Liver (tissue), 9 donors: ENCODE results near the gene VSIG2. TPM values are rescaled to one million over a fixed set of nuclear protein-coding genes. Genes with fewer than 3 reads are reported as not detected.

Experiments used
- DNase-seq: peaks from one replicate; pipeline ENCODE4 v3.0.0-alpha.2; 2017; ENCODE audit warnings: low spot score
- H3K27ac ChIP-seq, 2 donors: one replicate each; pipeline ENCODE4 v1.7.0; 2013; ENCODE audit warnings: inconsistent platforms in 2 of 2, low read length in 2 of 2, control low read depth in 1 of 2, low read depth in 1 of 2, mild to moderate bottlenecking in 1 of 2
- H3K27me3 ChIP-seq, 4 donors: one replicate each; pipeline versions ENCODE4 v1.6.1 to v1.7.0; 2013; ENCODE audit warnings: low read length in 3 of 4, inconsistent platforms in 1 of 4, mild to moderate bottlenecking in 1 of 4, moderate library complexity in 1 of 4; ENCODE audit not compliant: control insufficient read depth in 4 of 4, insufficient read depth in 4 of 4
- H3K36me3 ChIP-seq, 4 donors: one replicate each; pipeline versions ENCODE4 v1.6.1 to v1.7.0; 2013; ENCODE audit warnings: low read length in 3 of 4, mild to moderate bottlenecking in 3 of 4, low read depth in 1 of 4, moderate library complexity in 1 of 4; ENCODE audit not compliant: control insufficient read depth in 4 of 4, insufficient read depth in 3 of 4
- H3K4me1 ChIP-seq, 4 donors: one replicate each; pipeline versions ENCODE4 v1.6.1 to v1.7.0; 2013; ENCODE audit warnings: low read length in 3 of 4, mild to moderate bottlenecking in 3 of 4, moderate library complexity in 1 of 4; ENCODE audit not compliant: control insufficient read depth in 4 of 4, insufficient read depth in 4 of 4
- H3K4me3 ChIP-seq, 3 donors: one replicate each; pipeline versions ENCODE4 v1.6.1 to v1.7.0; 2013; ENCODE audit warnings: low read length in 3 of 3, control low read depth in 1 of 3, low read depth in 1 of 3, mild to moderate bottlenecking in 1 of 3
- H3K9ac ChIP-seq, 2 donors: one replicate each; pipeline ENCODE4 v1.7.0; 2013; ENCODE audit warnings: low read length in 2 of 2, mild to moderate bottlenecking in 2 of 2, moderate library complexity in 2 of 2, control low read depth in 1 of 2, low read depth in 1 of 2
- H3K9me3 ChIP-seq, 4 donors: one replicate each; pipeline versions ENCODE4 v1.6.1 to v1.7.0; 2013; ENCODE audit warnings: low read length in 3 of 4; ENCODE audit not compliant: control insufficient read depth in 4 of 4
- EGR1 ChIP-seq, 2 donors: IDR thresholded peaks; 2 replicates each; pipeline ENCODE4 v1.6.1; 2016 to 2018; ENCODE audit warnings: antibody characterized with exemption in 2 of 2, low read depth in 2 of 2
- FOXA1 ChIP-seq: IDR thresholded peaks from 2 replicates; pipeline ENCODE4 v1.6.1; 2016; ENCODE audit warnings: antibody characterized with exemption
- FOXA2 ChIP-seq: IDR thresholded peaks from 2 replicates; pipeline ENCODE4 v1.6.1; 2016; ENCODE audit warnings: antibody characterized with exemption
- GABPA ChIP-seq, 2 donors: IDR thresholded peaks in 1 of 2; conservative IDR thresholded peaks in 1 of 2; 2 replicates each; pipeline ENCODE4 v1.6.1; 2016; ENCODE audit warnings: antibody characterized with exemption in 2 of 2, mild to moderate bottlenecking in 1 of 2, moderate library complexity in 1 of 2
- HNF4A ChIP-seq, 2 donors: conservative IDR thresholded peaks; 2 replicates each; pipeline ENCODE4 v1.6.1; 2016; ENCODE audit warnings: antibody characterized with exemption in 2 of 2, mild to moderate bottlenecking in 2 of 2
- HNF4G ChIP-seq: IDR thresholded peaks from 2 replicates; pipeline ENCODE4 v1.6.1; 2016; ENCODE audit warnings: antibody characterized with exemption
- JUND ChIP-seq, 2 donors: IDR thresholded peaks; 2 replicates each; pipeline ENCODE4 v1.6.1; 2016; ENCODE audit warnings: antibody characterized with exemption in 2 of 2
- NR2F2 ChIP-seq: IDR thresholded peaks from 2 replicates; pipeline ENCODE4 v1.6.1; 2016; ENCODE audit warnings: antibody characterized with exemption
- RAD21 ChIP-seq, 2 donors: IDR thresholded peaks; 2 replicates each; pipeline ENCODE4 v1.6.1; 2016; ENCODE audit warnings: antibody characterized with exemption in 2 of 2, mild to moderate bottlenecking in 2 of 2
- RXRA ChIP-seq, 2 donors: IDR thresholded peaks; 2 replicates each; pipeline ENCODE4 v1.6.1; 2017 to 2018; ENCODE audit warnings: antibody characterized with exemption in 2 of 2, mild to moderate bottlenecking in 1 of 2
- SP1 ChIP-seq: IDR thresholded peaks from 2 replicates; pipeline ENCODE4 v1.6.1; 2018; ENCODE audit warnings: antibody characterized with exemption, mild to moderate bottlenecking
- TAF1 ChIP-seq: conservative IDR thresholded peaks from 2 replicates; pipeline ENCODE4 v1.6.1; 2016; ENCODE audit warnings: antibody characterized with exemption, mild to moderate bottlenecking
- YY1 ChIP-seq: IDR thresholded peaks from 2 replicates; pipeline ENCODE4 v1.6.1; 2016; ENCODE audit warnings: antibody characterized with exemption, mild to moderate bottlenecking
- WGBS: extraction: QIAGEN DNeasy Blood & Tissue Kit; methylation state at CpG from one replicate; pipeline ENCODE4 v1.1.7; 2013; 5-methylcytosine and 5-hydroxymethylcytosine counted together
- polyA plus RNA-seq, 2 donors: library from polyadenylated mRNA; stranded (reverse) in 1 of 2; unstranded in 1 of 2; fragments of 200-250 nt in 1 of 2; fragments of >200 nt in 1 of 2; fragmentation: Nextera tagmentation in 1 of 2; extraction: Ambion mirVana in 1 of 2; gene quantifications; one replicate each; pipeline versions ENCODE4 v1.2.1 to v1.2.3, GENCODE V29; 2013 to 2015
- total RNA-seq, 2 donors: library from RNA; depleted of rRNA; stranded (reverse); fragments of >200 nt; gene quantifications; one replicate each; pipeline ENCODE4 v1.2.3, GENCODE V29; 2014
- TF ChIP-seq, protein P1 (sequence below): IDR thresholded peaks from 2 replicates; pipeline ENCODE4 v1.6.1; 2016; ENCODE audit warnings: antibody characterized with exemption
- TF ChIP-seq, protein P2 (sequence below): fragments of 150-350 bp; IDR thresholded peaks from 2 replicates; pipeline ENCODE4 v1.5.1; 2017; ENCODE audit warnings: improper control_type of control experiment, low read depth, low read length; ENCODE audit not compliant: missing input control
- TF ChIP-seq, protein P3 (sequence below): IDR thresholded peaks from 2 replicates; pipeline ENCODE4 v1.6.1; 2016; ENCODE audit warnings: antibody characterized with exemption
- TF ChIP-seq, protein P4 (sequence below): IDR thresholded peaks from 2 replicates; pipeline ENCODE4 v1.6.1; 2016; ENCODE audit warnings: antibody characterized with exemption, mild to moderate bottlenecking
- TF ChIP-seq, protein P5 (sequence below): IDR thresholded peaks from 2 replicates; pipeline ENCODE4 v1.6.1; 2016; ENCODE audit warnings: antibody characterized with exemption
- donor health status: healthy.
- donor health status: healthy.
- donor health status: healthy.
- donor health status: healthy.
- donor health status: healthy.

VSIG2 gene
- total and polyA plus RNA-seq, 4 donors = 0.51 to 1.3 (median 0.75) TPM; not detected in 1

DNA sequence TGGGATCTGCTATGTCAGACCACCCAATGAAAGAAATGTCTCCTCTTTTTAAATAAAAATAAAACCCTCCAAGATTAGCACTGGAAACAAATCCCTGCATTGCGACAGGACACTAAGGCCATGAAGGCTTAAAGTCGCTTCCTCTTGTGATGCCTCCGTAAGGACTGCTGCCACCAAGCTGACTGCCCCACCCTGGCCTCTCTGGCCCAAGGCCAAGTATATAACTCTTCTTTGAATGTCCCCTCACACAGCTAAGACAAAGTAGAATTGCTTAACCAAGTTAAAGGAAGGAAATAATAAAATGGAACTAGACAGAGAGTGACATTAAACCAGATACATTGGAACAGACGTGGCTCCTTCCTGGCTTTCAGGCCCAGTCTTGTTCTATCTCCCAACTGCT is 19.8 kb downstream of the VSIG2 start (continued):
- no peak for TF ChIP-seq RXRA (IDR thresholded peaks at IDR 0.05)
- TF ChIP-seq FOXA1 = no peak
- no peak for TF ChIP-seq NR2F2

DNA sequence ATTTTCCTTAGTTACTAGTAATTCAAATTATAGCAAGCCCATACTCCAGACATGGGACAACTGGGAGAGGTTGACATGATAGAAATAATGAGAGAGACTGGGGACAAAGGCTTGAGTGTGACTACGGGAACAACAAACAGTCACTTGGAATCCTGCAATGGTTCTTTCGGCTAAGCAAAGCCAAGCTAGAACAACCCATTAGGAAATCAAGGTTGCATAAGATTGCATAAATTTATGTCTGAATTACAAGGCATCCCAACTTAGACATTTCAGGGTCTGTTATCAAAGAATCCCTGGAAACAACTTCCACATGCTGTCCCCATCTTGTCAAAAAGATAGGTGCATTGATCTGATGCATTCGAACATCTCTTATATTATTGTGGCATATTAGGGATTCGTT is 22.5 kb downstream of the VSIG2 start:
- Histone ChIP-seq H3K27ac (no peak overlapping the region), H3K4me3 (no peak overlapping the region), H3K9me3 (no peaks in the 10 kb centered on the region), H3K36me3 (no peaks in the 10 kb centered on the region), H3K9ac (no peak overlapping the region), H3K4me1 (peaks cover 0 to 7% (median 4%) of the 10 kb centered on the region in 4 donors), H3K27me3 (peaks cover 0 to 2% (median 0%) of the 10 kb centered on the region in 4 donors)
- DNase-seq = no peak
- WGBS = 83% methylated on average over 4 of the region's 4 CpGs
- no peak for TF ChIP-seq EGR1 (IDR thresholded peaks at IDR 0.05; ENCODE audit: low read depth in 2 of 2)

DNA sequence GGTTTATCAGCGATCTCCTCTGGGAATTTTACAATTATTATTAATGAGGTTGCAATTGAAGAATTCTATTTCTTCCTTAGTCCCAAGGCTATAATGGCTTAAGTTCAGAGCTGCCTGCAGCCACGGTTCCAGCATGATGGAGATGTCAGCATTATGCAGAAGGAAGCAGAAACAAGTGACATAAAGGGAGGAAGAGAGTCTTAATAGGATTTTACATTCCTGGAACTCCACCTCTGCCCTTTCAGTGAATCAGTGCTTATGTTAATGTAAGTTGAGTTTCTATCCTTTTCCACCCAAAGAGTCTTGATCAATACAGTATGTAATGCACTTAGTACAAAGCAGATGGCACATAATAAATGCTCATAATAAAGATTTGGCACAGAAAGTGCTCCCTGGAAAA is 23.9 kb downstream of the VSIG2 start:
- Histone ChIP-seq H3K27me3 (peaks cover 0 to 6% (median 1%) of the 10 kb centered on the region in 4 donors), H3K9ac (no peak overlapping the region), H3K4me3 (no peak overlapping the region), H3K9me3 (no peaks in the 10 kb centered on the region), H3K4me1 (peaks cover 0 to 7% (median 4%) of the 10 kb centered on the region in 4 donors), H3K27ac (no peak overlapping the region), H3K36me3 (no peaks in the 10 kb centered on the region)
- 84% methylated on average over 2 of the region's 2 CpGs for WGBS
- no peak for DNase-seq
- TF ChIP-seq JUND (IDR thresholded peaks at IDR 0.05) = no peak
- TF ChIP-seq GABPA (IDR thresholded peaks at IDR 0.05 in 1 of 2, conservative IDR thresholded peaks at IDR 0.05 in 1 of 2) = no peak
- TF ChIP-seq RAD21 (IDR thresholded peaks at IDR 0.05) = no peak
- TF ChIP-seq, protein P1, sequence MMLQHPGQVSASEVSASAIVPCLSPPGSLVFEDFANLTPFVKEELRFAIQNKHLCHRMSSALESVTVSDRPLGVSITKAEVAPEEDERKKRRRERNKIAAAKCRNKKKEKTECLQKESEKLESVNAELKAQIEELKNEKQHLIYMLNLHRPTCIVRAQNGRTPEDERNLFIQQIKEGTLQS = no peak
- TF ChIP-seq, protein P2, sequence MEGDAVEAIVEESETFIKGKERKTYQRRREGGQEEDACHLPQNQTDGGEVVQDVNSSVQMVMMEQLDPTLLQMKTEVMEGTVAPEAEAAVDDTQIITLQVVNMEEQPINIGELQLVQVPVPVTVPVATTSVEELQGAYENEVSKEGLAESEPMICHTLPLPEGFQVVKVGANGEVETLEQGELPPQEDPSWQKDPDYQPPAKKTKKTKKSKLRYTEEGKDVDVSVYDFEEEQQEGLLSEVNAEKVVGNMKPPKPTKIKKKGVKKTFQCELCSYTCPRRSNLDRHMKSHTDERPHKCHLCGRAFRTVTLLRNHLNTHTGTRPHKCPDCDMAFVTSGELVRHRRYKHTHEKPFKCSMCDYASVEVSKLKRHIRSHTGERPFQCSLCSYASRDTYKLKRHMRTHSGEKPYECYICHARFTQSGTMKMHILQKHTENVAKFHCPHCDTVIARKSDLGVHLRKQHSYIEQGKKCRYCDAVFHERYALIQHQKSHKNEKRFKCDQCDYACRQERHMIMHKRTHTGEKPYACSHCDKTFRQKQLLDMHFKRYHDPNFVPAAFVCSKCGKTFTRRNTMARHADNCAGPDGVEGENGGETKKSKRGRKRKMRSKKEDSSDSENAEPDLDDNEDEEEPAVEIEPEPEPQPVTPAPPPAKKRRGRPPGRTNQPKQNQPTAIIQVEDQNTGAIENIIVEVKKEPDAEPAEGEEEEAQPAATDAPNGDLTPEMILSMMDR = no peak
- TF ChIP-seq, protein P3, sequence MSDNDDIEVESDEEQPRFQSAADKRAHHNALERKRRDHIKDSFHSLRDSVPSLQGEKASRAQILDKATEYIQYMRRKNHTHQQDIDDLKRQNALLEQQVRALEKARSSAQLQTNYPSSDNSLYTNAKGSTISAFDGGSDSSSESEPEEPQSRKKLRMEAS = no peak
- TF ChIP-seq NR2F2 = no peak
- TF ChIP-seq YY1 = no peak
- no peak for TF ChIP-seq SP1
- TF ChIP-seq, protein P4, sequence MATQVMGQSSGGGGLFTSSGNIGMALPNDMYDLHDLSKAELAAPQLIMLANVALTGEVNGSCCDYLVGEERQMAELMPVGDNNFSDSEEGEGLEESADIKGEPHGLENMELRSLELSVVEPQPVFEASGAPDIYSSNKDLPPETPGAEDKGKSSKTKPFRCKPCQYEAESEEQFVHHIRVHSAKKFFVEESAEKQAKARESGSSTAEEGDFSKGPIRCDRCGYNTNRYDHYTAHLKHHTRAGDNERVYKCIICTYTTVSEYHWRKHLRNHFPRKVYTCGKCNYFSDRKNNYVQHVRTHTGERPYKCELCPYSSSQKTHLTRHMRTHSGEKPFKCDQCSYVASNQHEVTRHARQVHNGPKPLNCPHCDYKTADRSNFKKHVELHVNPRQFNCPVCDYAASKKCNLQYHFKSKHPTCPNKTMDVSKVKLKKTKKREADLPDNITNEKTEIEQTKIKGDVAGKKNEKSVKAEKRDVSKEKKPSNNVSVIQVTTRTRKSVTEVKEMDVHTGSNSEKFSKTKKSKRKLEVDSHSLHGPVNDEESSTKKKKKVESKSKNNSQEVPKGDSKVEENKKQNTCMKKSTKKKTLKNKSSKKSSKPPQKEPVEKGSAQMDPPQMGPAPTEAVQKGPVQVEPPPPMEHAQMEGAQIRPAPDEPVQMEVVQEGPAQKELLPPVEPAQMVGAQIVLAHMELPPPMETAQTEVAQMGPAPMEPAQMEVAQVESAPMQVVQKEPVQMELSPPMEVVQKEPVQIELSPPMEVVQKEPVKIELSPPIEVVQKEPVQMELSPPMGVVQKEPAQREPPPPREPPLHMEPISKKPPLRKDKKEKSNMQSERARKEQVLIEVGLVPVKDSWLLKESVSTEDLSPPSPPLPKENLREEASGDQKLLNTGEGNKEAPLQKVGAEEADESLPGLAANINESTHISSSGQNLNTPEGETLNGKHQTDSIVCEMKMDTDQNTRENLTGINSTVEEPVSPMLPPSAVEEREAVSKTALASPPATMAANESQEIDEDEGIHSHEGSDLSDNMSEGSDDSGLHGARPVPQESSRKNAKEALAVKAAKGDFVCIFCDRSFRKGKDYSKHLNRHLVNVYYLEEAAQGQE = no peak
- no peak for TF ChIP-seq HNF4G
- TF ChIP-seq FOXA2 = no peak
- TF ChIP-seq RXRA (IDR thresholded peaks at IDR 0.05) = no peak
- no peak for TF ChIP-seq EGR1 (IDR thresholded peaks at IDR 0.05; ENCODE audit: low read depth in 2 of 2)
- TF ChIP-seq, protein P5, sequence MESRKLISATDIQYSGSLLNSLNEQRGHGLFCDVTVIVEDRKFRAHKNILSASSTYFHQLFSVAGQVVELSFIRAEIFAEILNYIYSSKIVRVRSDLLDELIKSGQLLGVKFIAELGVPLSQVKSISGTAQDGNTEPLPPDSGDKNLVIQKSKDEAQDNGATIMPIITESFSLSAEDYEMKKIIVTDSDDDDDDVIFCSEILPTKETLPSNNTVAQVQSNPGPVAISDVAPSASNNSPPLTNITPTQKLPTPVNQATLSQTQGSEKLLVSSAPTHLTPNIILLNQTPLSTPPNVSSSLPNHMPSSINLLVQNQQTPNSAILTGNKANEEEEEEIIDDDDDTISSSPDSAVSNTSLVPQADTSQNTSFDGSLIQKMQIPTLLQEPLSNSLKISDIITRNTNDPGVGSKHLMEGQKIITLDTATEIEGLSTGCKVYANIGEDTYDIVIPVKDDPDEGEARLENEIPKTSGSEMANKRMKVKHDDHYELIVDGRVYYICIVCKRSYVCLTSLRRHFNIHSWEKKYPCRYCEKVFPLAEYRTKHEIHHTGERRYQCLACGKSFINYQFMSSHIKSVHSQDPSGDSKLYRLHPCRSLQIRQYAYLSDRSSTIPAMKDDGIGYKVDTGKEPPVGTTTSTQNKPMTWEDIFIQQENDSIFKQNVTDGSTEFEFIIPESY = no peak
- TF ChIP-seq HNF4A (conservative IDR thresholded peaks at IDR 0.05) = no peak
- TF ChIP-seq TAF1 = no peak
- no peak for TF ChIP-seq FOXA1
